ENCODE data around the gene GATA5.

The GATA5 gene

DNA sequence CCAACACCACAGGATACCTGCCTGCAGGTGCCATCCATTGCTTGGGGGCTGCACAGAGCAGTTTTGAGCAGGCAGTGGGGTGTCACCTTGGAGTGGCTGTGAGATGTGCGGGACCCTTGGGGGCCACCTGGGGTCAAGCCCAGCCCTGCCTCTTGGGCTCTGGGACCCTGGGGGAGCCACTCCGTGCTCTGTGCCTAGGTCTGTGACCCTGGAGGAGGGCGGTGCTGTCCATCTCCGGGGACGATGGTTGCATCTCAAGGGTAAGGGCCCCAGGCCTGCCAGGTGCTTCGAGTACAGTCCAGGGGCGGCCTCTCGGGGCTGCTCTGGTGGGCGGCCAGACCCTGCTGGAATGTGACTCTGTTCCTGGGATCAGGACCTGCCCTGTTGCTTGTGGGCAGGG is 8.7 kb upstream of the GATA5 start:
- TF ChIP-seq, protein P1, sequence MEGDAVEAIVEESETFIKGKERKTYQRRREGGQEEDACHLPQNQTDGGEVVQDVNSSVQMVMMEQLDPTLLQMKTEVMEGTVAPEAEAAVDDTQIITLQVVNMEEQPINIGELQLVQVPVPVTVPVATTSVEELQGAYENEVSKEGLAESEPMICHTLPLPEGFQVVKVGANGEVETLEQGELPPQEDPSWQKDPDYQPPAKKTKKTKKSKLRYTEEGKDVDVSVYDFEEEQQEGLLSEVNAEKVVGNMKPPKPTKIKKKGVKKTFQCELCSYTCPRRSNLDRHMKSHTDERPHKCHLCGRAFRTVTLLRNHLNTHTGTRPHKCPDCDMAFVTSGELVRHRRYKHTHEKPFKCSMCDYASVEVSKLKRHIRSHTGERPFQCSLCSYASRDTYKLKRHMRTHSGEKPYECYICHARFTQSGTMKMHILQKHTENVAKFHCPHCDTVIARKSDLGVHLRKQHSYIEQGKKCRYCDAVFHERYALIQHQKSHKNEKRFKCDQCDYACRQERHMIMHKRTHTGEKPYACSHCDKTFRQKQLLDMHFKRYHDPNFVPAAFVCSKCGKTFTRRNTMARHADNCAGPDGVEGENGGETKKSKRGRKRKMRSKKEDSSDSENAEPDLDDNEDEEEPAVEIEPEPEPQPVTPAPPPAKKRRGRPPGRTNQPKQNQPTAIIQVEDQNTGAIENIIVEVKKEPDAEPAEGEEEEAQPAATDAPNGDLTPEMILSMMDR (conservative IDR thresholded peaks at IDR 0.05; ENCODE audit: control insufficient read depth, insufficient read depth, low read depth, low read length) = no peak
- no peak for DNase-seq (ENCODE audit: low read depth)
- no peak overlapping the region for H3K4me3 ChIP-seq (ENCODE audit: control insufficient read depth, low read depth, low read length)

DNA sequence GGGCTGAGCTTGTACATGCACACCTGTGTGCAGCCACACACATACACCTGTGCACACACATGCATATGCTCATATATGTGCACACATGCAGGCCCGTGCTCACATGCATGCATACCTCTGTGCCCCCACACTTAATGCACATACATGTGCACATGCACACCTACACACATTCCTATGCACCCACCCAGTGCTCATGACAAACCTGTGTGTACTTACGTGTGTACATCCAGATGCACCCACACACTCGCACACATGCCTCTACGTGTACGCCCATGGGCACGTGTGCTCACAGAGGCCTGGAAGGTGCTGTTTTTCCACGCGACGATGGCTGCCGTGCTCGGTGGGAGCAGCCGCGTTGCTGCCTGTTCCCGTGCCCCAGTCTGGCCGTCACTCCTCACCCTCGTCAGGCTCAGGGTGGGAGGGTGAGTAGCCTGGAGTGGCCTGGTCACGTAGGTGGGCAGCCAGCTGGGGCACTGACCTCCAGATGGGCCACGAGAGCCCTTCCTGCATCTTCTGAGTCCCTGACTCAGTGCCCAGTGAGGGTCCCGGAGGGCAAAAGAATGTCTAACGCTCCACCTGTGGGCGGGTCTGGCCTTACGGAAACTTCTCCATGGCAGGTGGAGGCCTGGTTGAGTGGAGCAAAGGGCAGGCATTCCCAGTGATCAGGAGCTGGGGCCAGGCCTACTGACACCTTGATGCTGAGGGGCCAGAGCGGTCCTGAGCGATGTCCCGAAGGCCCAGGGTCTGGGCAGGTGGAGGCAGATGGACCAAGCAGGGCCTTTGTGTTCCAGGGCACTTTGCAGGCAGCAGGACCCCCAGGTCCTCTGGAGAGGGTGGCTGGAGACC is 8.0 kb upstream of the GATA5 start:
- DNase-seq (ENCODE audit: low read depth) = no peak
- TF ChIP-seq, protein P1 (conservative IDR thresholded peaks at IDR 0.05; ENCODE audit: control insufficient read depth, insufficient read depth, low read depth, low read length) = no peak

DNA sequence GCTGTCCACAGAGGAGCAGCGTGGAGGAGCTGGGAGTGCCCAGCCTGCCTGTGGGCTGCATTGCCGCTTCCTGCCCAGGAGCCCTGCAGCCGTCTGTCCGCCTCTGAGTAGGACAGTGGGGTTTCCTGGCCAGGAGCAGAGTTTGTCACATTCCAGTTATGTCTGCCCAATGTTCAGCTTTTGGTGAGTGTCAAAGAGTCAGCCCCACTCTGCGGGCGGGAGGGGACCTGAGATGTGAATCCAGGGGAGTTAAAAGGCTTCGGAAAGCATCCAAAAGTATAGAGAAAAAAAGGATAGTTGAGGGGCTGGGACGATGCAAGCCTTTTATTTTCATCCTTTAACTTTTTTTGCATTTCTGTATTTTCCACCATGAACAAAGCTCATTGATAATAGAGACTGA is 7.2 kb upstream of the GATA5 start:
- DNase-seq (ENCODE audit: low read depth) = no peak
- H3K4me3 ChIP-seq (ENCODE audit: control insufficient read depth, low read depth, low read length) = no peak overlapping the region
- TF ChIP-seq, protein P1 (conservative IDR thresholded peaks at IDR 0.05; ENCODE audit: control insufficient read depth, insufficient read depth, low read depth, low read length) = no peak

More for the DNA sequence above, 8.0 kb upstream of the GATA5 start:
- H3K4me3 ChIP-seq (ENCODE audit: control insufficient read depth, low read depth, low read length) = no peak overlapping the region

DNA sequence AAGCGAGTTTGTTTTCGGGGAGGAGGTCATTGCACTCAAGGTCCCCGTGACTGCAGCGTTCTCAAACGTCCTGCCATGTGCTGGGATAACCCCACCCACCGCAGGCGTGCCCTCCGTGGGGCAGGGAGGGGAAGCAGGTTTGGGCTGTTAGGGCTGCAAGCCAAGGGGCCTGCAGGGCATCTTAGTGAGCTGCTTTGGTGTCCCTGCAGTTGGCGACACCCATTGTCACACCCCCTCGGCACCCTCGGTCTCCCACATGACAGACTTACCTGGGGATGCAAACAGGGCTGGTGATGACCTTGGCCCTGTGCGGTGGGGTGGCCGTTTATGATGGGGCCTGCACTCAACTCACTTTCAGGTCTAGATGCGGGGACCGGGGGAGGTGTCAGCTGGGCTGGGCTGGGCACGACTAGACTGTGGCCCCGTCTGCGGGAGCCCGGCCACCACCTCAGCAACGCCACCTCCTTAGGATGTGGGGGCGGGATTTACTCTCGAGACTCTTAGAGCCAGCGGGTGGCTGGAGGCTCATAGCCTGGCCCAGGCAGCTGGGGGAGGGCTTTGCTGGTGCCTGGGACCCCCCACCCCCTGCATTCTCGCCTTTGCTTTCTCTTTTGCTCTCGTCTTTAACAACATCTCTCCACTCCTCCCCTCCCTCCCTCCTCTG is 6.5 kb upstream of the GATA5 start:
- TF ChIP-seq, protein P1 (conservative IDR thresholded peaks at IDR 0.05; ENCODE audit: control insufficient read depth, insufficient read depth, low read depth, low read length) = no peak
- no peak for DNase-seq (ENCODE audit: low read depth)
- no peak overlapping the region for H3K4me3 ChIP-seq (ENCODE audit: control insufficient read depth, low read depth, low read length)

DNA sequence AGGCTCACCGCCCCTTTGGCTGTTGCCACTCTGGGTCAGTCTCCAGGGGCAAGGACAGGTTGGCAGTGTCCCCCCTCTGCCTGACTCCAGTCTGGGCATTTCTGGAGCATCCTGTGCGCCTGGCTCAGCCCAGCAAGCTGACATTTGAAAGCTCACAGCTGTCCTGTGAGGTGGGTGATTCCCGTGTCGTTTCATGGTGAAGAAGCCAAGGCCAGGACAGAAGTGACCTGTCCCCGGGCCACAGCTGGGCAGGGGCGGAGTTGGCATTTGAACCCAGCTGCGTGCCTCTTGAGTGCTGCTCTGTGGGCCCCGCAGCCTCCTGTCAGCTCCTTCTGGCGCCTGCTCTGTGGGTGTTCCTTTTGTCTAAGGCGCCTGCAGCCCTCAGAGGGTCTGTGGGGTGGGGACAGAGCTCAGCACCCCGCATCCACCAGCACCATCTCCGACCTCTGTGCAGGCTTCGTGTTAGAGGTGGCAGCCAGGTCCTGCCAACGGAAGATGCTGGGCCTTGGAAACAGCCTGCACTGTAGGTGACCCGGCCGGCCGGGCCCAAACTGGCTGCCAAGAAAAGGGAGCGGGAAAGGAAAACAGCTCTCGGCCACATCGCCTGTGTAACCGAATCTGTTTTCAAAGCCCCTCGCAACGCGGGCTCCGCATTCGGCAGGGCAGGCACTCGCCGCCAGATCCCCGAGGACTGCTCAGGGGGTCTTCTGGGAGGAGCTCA is 5.8 kb upstream of the GATA5 start:
- TF ChIP-seq, protein P1 (conservative IDR thresholded peaks at IDR 0.05; ENCODE audit: control insufficient read depth, insufficient read depth, low read depth, low read length) = no peak

DNA sequence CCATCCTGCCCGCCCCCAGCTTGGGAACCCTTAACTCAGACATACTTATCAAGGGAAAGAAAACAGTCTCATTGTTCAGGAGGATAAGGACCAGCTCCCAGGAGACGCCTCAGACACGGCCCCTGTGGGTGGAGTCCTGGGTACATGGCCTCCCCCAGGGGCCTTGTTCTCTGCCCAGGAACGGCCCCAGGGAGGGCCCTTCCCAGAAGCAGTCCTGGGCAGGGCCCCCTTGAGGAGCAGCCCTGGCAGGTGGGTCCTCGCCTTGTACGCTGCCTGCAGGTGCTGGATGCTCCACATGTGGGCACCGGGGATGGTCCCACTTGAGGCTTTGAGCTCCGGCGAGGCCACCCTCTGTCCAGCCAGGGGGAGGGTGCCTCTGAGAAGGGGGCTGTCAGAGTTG is 4.5 kb upstream of the GATA5 start:
- no peak for DNase-seq (ENCODE audit: low read depth)
- H3K4me3 ChIP-seq (ENCODE audit: control insufficient read depth, low read depth, low read length) = no peak overlapping the region
- TF ChIP-seq, protein P1 (conservative IDR thresholded peaks at IDR 0.05; ENCODE audit: control insufficient read depth, insufficient read depth, low read depth, low read length) = no peak

More for the DNA sequence above, 5.8 kb upstream of the GATA5 start:
- DNase-seq (ENCODE audit: low read depth) = no peak
- no peak overlapping the region for H3K4me3 ChIP-seq (ENCODE audit: control insufficient read depth, low read depth, low read length)
